H1 (cell line): ENCODE measurements around the gene SMIM33. TPM values are rescaled to one million over a fixed set of nuclear protein-coding genes. Genes with fewer than 3 reads are reported as not detected.

Experiments used
- ASH2L ChIP-seq: fragments of 200-600, 300-600 bp; sonication (generic); IDR thresholded peaks from one replicate; pipeline ENCODE4 v1.7.1; 2017; ENCODE audit warnings: low read length
- CBX5 ChIP-seq: fragments of 300-800, 300-1000 bp; sonication (generic); IDR thresholded peaks from 2 replicates; pipeline ENCODE4 v1.7.1; 2016; ENCODE audit warnings: antibody characterized with exemption, low read length, low read depth
- CHD1 ChIP-seq: IDR thresholded peaks from 2 replicates; pipeline ENCODE4 v1.6.1; 2012; ENCODE audit warnings: low read depth, low read length, improper control_type of control experiment
- CTBP2 ChIP-seq: IDR thresholded peaks from 2 replicates; pipeline ENCODE4 v1.7.0; 2011; ENCODE audit warnings: borderline replicate concordance, mild to moderate bottlenecking, moderate library complexity, mixed read lengths, low read length; ENCODE audit not compliant: insufficient read depth, insufficient read length
- KDM1A ChIP-seq: fragments of 200-600, 300-600 bp; sonication (generic); IDR thresholded peaks from 2 replicates; pipeline ENCODE4 v1.7.1; 2016; ENCODE audit warnings: mild to moderate bottlenecking, low read length, borderline replicate concordance
- NRF1 ChIP-seq: IDR thresholded peaks from 2 replicates; pipeline ENCODE4 v1.6.1; 2011; ENCODE audit warnings: mild to moderate bottlenecking, low read depth, low read length, improper control_type of control experiment
- POLR2A ChIP-seq, 2 experiments: IDR thresholded peaks; 1 replicate in 1 of 2; 2 replicates in 1 of 2; pipeline ENCODE4 v1.6.1; 2011; ENCODE audit warnings: low read depth in 2 of 2, low read length in 2 of 2, mild to moderate bottlenecking in 2 of 2; ENCODE audit errors: control extremely low read depth in 1 of 2
- RFX5 ChIP-seq: IDR thresholded peaks from 2 replicates; pipeline ENCODE4 v1.6.1; 2011; ENCODE audit warnings: low read depth, low read length, improper control_type of control experiment, borderline replicate concordance
- SIRT6 ChIP-seq: IDR thresholded peaks from one replicate; pipeline ENCODE4 v1.7.1; 2012; ENCODE audit warnings: low read length, inconsistent platforms
- SP1 ChIP-seq: IDR thresholded peaks from 2 replicates; pipeline ENCODE4 v1.6.1; 2011; ENCODE audit warnings: low read depth, low read length
- TAF1 ChIP-seq: IDR thresholded peaks from 2 replicates; pipeline ENCODE4 v1.6.1; 2011; ENCODE audit warnings: mild to moderate bottlenecking, low read depth, low read length
- TBP ChIP-seq: IDR thresholded peaks from 2 replicates; pipeline ENCODE4 v1.6.1; 2011; ENCODE audit warnings: low read depth, low read length, improper control_type of control experiment
- polyA plus RNA-seq, 7 experiments: library from polyadenylated mRNA; depleted of rRNA in 3 of 7; stranded (reverse) in 5 of 7; unstranded in 2 of 7; fragments of >200 nt in 5 of 7; fragments of 200-250 nt in 2 of 7; gene quantifications; 1 replicate in 5 of 7; 2 replicates in 1 of 7; 4 replicates in 1 of 7; pipeline versions ENCODE4 v1.2.1 to v1.2.3, GENCODE V29; 2011 to 2013; ENCODE audit warnings: missing spikeins in 2 of 7, mixed read lengths in 2 of 7
- total RNA-seq: library from RNA; stranded (reverse); fragmentation: NEBNext Ultra II Directional; extraction: Animal tissue kit (Norgen Biotek cat#: 25700); gene quantifications from 2 replicates; pipeline ENCODE4 v1.2.1, GENCODE V29; 2021
- TF ChIP-seq, protein P1 (sequence below): fragments of 300-600 bp; sonication (generic); IDR thresholded peaks from 2 replicates; pipeline ENCODE4 v1.7.1; 2012; ENCODE audit warnings: low read length, moderate library complexity, mild to moderate bottlenecking, inconsistent platforms; ENCODE audit not compliant: insufficient replicate concordance

Gene SMIM33
- total and polyA plus RNA-seq, 2 of the 8 experiments (the other 6 are each of a cell fraction or from before 2014, with no cell fraction given): not detected

- TF ChIP-seq, protein P1, sequence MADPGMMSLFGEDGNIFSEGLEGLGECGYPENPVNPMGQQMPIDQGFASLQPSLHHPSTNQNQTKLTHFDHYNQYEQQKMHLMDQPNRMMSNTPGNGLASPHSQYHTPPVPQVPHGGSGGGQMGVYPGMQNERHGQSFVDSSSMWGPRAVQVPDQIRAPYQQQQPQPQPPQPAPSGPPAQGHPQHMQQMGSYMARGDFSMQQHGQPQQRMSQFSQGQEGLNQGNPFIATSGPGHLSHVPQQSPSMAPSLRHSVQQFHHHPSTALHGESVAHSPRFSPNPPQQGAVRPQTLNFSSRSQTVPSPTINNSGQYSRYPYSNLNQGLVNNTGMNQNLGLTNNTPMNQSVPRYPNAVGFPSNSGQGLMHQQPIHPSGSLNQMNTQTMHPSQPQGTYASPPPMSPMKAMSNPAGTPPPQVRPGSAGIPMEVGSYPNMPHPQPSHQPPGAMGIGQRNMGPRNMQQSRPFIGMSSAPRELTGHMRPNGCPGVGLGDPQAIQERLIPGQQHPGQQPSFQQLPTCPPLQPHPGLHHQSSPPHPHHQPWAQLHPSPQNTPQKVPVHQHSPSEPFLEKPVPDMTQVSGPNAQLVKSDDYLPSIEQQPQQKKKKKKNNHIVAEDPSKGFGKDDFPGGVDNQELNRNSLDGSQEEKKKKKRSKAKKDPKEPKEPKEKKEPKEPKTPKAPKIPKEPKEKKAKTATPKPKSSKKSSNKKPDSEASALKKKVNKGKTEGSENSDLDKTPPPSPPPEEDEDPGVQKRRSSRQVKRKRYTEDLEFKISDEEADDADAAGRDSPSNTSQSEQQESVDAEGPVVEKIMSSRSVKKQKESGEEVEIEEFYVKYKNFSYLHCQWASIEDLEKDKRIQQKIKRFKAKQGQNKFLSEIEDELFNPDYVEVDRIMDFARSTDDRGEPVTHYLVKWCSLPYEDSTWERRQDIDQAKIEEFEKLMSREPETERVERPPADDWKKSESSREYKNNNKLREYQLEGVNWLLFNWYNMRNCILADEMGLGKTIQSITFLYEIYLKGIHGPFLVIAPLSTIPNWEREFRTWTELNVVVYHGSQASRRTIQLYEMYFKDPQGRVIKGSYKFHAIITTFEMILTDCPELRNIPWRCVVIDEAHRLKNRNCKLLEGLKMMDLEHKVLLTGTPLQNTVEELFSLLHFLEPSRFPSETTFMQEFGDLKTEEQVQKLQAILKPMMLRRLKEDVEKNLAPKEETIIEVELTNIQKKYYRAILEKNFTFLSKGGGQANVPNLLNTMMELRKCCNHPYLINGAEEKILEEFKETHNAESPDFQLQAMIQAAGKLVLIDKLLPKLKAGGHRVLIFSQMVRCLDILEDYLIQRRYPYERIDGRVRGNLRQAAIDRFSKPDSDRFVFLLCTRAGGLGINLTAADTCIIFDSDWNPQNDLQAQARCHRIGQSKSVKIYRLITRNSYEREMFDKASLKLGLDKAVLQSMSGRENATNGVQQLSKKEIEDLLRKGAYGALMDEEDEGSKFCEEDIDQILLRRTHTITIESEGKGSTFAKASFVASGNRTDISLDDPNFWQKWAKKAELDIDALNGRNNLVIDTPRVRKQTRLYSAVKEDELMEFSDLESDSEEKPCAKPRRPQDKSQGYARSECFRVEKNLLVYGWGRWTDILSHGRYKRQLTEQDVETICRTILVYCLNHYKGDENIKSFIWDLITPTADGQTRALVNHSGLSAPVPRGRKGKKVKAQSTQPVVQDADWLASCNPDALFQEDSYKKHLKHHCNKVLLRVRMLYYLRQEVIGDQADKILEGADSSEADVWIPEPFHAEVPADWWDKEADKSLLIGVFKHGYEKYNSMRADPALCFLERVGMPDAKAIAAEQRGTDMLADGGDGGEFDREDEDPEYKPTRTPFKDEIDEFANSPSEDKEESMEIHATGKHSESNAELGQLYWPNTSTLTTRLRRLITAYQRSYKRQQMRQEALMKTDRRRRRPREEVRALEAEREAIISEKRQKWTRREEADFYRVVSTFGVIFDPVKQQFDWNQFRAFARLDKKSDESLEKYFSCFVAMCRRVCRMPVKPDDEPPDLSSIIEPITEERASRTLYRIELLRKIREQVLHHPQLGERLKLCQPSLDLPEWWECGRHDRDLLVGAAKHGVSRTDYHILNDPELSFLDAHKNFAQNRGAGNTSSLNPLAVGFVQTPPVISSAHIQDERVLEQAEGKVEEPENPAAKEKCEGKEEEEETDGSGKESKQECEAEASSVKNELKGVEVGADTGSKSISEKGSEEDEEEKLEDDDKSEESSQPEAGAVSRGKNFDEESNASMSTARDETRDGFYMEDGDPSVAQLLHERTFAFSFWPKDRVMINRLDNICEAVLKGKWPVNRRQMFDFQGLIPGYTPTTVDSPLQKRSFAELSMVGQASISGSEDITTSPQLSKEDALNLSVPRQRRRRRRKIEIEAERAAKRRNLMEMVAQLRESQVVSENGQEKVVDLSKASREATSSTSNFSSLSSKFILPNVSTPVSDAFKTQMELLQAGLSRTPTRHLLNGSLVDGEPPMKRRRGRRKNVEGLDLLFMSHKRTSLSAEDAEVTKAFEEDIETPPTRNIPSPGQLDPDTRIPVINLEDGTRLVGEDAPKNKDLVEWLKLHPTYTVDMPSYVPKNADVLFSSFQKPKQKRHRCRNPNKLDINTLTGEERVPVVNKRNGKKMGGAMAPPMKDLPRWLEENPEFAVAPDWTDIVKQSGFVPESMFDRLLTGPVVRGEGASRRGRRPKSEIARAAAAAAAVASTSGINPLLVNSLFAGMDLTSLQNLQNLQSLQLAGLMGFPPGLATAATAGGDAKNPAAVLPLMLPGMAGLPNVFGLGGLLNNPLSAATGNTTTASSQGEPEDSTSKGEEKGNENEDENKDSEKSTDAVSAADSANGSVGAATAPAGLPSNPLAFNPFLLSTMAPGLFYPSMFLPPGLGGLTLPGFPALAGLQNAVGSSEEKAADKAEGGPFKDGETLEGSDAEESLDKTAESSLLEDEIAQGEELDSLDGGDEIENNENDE: no peak
- TF ChIP-seq KDM1A: no peak
- TF ChIP-seq CHD1: no peak
- TF ChIP-seq TAF1: no peak
- TF ChIP-seq RFX5: no peak
- no peak for TF ChIP-seq SP1
- TF ChIP-seq CTBP2: no peak
- TF ChIP-seq TBP: no peak
- TF ChIP-seq ASH2L: no peak
- TF ChIP-seq CBX5: no peak
- TF ChIP-seq SIRT6: no peak
- TF ChIP-seq POLR2A (IDR thresholded peaks at IDR 0.05; ENCODE audit: control extremely low read depth in 1 of 2, low read depth in 2 of 2, low read length in 2 of 2): no peak
- no peak for TF ChIP-seq NRF1
- TF ChIP-seq, all 59 proteins: peak for 0
Measured at GRCh38 chr5:139492700-139493192, 21.9 kb downstream of the SMIM33 start (continued).
